ENCODE data around the gene ADAMTS1.

- no peak for TF ChIP-seq CTCF (IDR thresholded peaks at IDR 0.05)
- TF ChIP-seq EZH2 (IDR thresholded peaks at IDR 0.05; ENCODE audit: borderline replicate concordance, insufficient read depth, low read depth, low read length, poor library complexity, severe bottlenecking), result no peak
Observed at GRCh38 chr21:26795412-26795805, 49.8 kb downstream of the ADAMTS1 start.

Data from B cell (primary cell).